Heart left ventricle (tissue), 16 donors: Measurements from ENCODE around the gene ATXN3. TPM values are rescaled to one million over a fixed set of nuclear protein-coding genes. Genes with fewer than 3 reads are reported as not detected.

Source experiments
- ATAC-seq, 4 donors: fragments of 200-7000 bp; cut with Tn5 transposase; one replicate each; pipeline ENCODE4 v1.9.1; 2020 to 2022; ENCODE audit warnings: moderate library complexity in 4 of 4, mild to moderate bottlenecking in 3 of 4, moderate number of reproducible peaks in 1 of 4
- DNase-seq, 5 donors: peaks; one replicate each; pipeline ENCODE4 v3.0.0-alpha.2; 2020
- H3K27ac ChIP-seq, 12 donors: fragments of 200-600 bp; sonication (generic) in 4 of 12; one replicate each; pipeline versions ENCODE4 v1.5.0 to v1.8.0; 2016 to 2022; ENCODE audit warnings: mild to moderate bottlenecking in 2 of 12
- H3K27me3 ChIP-seq, 9 donors: fragments of 200-600 bp; sonication (generic) in 2 of 9; one replicate each; pipeline versions ENCODE4 v1.5.1 to v1.8.0; 2016 to 2022; ENCODE audit warnings: mild to moderate bottlenecking in 3 of 9
- H3K36me3 ChIP-seq, 9 donors: fragments of 200-600 bp; sonication (generic) in 2 of 9; one replicate each; pipeline versions ENCODE4 v1.5.0 to v1.8.0; 2018 to 2022; ENCODE audit warnings: mild to moderate bottlenecking in 2 of 9
- H3K4me1 ChIP-seq, 12 donors: fragments of 200-600 bp; sonication (generic) in 4 of 12; one replicate each; pipeline versions ENCODE4 v1.5.0 to v1.8.0; 2016 to 2022; ENCODE audit warnings: mild to moderate bottlenecking in 3 of 12
- H3K4me3 ChIP-seq, 12 donors: fragments of 200-600 bp; sonication (generic) in 4 of 12; one replicate each; pipeline versions ENCODE4 v1.5.0 to v1.8.0; 2017 to 2022; ENCODE audit warnings: mild to moderate bottlenecking in 9 of 12, moderate library complexity in 4 of 12
- H3K9me3 ChIP-seq, 12 donors: fragments of 200-600 bp; sonication (generic) in 4 of 12; one replicate each; pipeline versions ENCODE4 v1.5.0 to v1.8.0; 2016 to 2022; ENCODE audit warnings: mild to moderate bottlenecking in 1 of 12
- POLR2A ChIP-seq, 2 donors: fragments of 450-650 bp; IDR thresholded peaks; one replicate each; pipeline ENCODE4 v1.6.1; 2017; ENCODE audit warnings: antibody characterized with exemption in 2 of 2, mild to moderate bottlenecking in 2 of 2, moderate library complexity in 2 of 2
- WGBS, 4 donors: extraction: QIAGEN DNeasy Blood & Tissue Kit in 2 of 4; methylation state at CpG; one replicate each; pipeline versions ENCODE4 v1.1.5 to v1.1.7; 2013 to 2018; 5-methylcytosine and 5-hydroxymethylcytosine counted together
- intact Hi-C, 10 donors: fragments of 100-400 bp; cut with DNase I; formaldehyde crosslinking; loops; one replicate each; pipeline versions ENCODE4 v1.11.1 to v1.14.2; 2022
- polyA plus RNA-seq, 2 donors: library from polyadenylated mRNA; stranded (reverse); fragments of 200-250 nt; gene quantifications; one replicate each; pipeline ENCODE4 v1.2.3, GENCODE V29; 2013
- total RNA-seq, 9 donors: library from RNA; depleted of rRNA in 2 of 9; stranded (reverse); fragments of >200 nt in 2 of 9; fragmentation: NEBNext Ultra II Directional in 3 of 9; extraction: Animal tissue kit (Norgen Biotek cat#: 25700) in 3 of 9; gene quantifications; one replicate each; pipeline versions ENCODE4 v1.1.0 to v1.2.4, GENCODE V29; 2016 to 2023
- TF ChIP-seq, protein P1 (sequence below), 12 donors: fragments of 200-600 bp; sonication (generic) in 4 of 12; IDR thresholded peaks; one replicate each; pipeline versions ENCODE4 v1.5.0 to v1.8.0; 2018 to 2022; ENCODE audit warnings: antibody characterized with exemption in 12 of 12, mild to moderate bottlenecking in 5 of 12
- donor health status: ischemic (EF 13 %, LVEDD 7.1; RV severe dilation, severe dysfunction).
- donor health status: healthy with polysubstance abuse.
- donor health status: DM: no; HTN: yes; CAD: no.
- donor health status: DM: no; HTN: no; CAD: no.
- donor health status: ischemic (EF 25% LVEDD 6.9; RV normal size, moderate dysfunction).
- donor health status: ischemic (EF 25% LVEDD 5.7; RV mildly dilated, moderate dysfunction).
- donor health status: healthy.
- donor health status: DM: yes; HTN: yes; CAD: no.
- donor health status: ischemic (EF 35%, LVEDD 5.7; RV mildly dilated, moderate dysfunction).
- donor health status: nonischemic (EF 11% LVEDD 7.7; RV severe dilation, severe dysfunction).
- donor health status: DM: yes; HTN: yes; CAD: no.
- donor health status: PGD.
- donor health status: ischemic (EF 29% LVEDD 5.4; RV normal size, mild dysfunction).
- donor health status: nonischemic (EF 23%, LVEDD 6.1; RV moderate dilation, normal function).

Gene ATXN3
- total and polyA plus RNA-seq, 11 donors, result 10.0 to 27.1 (median 16.0) TPM

DNA sequence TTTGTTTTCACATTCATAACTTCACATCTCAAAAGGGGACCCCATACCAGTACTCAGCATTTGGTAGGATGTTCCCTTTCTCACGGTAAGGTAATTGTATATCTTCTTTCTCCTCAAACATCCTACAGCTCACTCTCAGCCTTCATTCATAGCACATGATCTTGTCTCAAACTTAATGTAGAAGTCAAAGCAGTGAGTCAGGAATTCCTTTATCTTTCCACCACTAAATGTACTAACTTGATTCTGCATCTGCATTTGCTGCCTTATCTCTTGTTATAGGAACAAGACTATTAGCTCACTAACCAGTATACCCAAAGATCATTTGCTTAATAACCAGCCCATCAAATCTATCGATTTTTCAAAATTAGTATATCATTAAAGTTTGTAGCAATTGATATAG is 38.3 kb upstream of the ATXN3 start:
- H3K4me1 ChIP-seq, result no peaks in the 10 kb centered on the region
- peaks cover 0 to 100% (median 99%) of the 10 kb centered on the region in 9 donors for H3K36me3 ChIP-seq
- intact Hi-C loops, result loop anchor here in 3 of 10 donors (5.0 to 10.0 kb wide), 3 partner anchors 313 to 530 kb away; no protein-coding TSS in a partner anchor
- H3K4me3 ChIP-seq, result no peak overlapping the region
- no peak overlapping the region for H3K27ac ChIP-seq
- TF ChIP-seq POLR2A (IDR thresholded peaks at IDR 0.05), result no peak
- TF ChIP-seq, protein P1, sequence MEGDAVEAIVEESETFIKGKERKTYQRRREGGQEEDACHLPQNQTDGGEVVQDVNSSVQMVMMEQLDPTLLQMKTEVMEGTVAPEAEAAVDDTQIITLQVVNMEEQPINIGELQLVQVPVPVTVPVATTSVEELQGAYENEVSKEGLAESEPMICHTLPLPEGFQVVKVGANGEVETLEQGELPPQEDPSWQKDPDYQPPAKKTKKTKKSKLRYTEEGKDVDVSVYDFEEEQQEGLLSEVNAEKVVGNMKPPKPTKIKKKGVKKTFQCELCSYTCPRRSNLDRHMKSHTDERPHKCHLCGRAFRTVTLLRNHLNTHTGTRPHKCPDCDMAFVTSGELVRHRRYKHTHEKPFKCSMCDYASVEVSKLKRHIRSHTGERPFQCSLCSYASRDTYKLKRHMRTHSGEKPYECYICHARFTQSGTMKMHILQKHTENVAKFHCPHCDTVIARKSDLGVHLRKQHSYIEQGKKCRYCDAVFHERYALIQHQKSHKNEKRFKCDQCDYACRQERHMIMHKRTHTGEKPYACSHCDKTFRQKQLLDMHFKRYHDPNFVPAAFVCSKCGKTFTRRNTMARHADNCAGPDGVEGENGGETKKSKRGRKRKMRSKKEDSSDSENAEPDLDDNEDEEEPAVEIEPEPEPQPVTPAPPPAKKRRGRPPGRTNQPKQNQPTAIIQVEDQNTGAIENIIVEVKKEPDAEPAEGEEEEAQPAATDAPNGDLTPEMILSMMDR (IDR thresholded peaks at IDR 0.05), result no peak
- DNase-seq, result no peak
- no peaks in the 10 kb centered on the region for H3K27me3 ChIP-seq
- H3K9me3 ChIP-seq, result no peaks in the 10 kb centered on the region
- 87 to 94% (median 91%) methylated on average over 2 of the region's 2 CpGs for WGBS, 4 donors
- ATAC-seq, result no peak

DNA sequence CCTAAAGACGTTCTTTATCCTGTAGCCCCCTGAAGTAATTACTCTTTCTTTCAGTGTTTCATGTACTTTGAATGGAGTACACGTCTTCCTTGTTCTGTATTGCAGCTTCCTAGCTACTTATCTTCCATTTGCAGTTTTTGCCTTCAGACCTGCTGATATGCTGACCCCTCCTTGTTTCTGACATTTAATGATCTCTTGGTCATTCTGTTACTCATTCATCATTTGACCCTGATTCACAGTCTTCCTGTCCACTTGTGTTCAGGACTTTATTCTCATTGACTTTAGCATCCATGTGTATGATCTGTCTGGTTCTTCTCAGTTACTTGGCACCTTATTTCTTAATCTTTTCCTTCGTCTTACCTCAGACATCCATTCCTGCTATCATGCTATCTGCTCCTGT is 37.6 kb upstream of the ATXN3 start:
- H3K4me3 ChIP-seq, result no peak overlapping the region
- no peak for TF ChIP-seq POLR2A (IDR thresholded peaks at IDR 0.05)
- TF ChIP-seq, protein P1 (IDR thresholded peaks at IDR 0.05), result no peak
- no peaks in the 10 kb centered on the region for H3K27me3 ChIP-seq
- peaks cover 0 to 100% (median 99%) of the 10 kb centered on the region in 9 donors for H3K36me3 ChIP-seq
- WGBS, 4 donors, result 79 to 85% (median 83%) methylated on average over 3 of the region's 3 CpGs
- no peak overlapping the region for H3K27ac ChIP-seq
- ATAC-seq (no peak), DNase-seq (no peak)
- intact Hi-C loops, result loop anchor here in 3 of 10 donors (5.0 to 10.0 kb wide), 3 partner anchors 313 to 531 kb away; no protein-coding TSS in a partner anchor
- no peaks in the 10 kb centered on the region for H3K4me1 ChIP-seq
- H3K9me3 ChIP-seq, result no peaks in the 10 kb centered on the region

DNA sequence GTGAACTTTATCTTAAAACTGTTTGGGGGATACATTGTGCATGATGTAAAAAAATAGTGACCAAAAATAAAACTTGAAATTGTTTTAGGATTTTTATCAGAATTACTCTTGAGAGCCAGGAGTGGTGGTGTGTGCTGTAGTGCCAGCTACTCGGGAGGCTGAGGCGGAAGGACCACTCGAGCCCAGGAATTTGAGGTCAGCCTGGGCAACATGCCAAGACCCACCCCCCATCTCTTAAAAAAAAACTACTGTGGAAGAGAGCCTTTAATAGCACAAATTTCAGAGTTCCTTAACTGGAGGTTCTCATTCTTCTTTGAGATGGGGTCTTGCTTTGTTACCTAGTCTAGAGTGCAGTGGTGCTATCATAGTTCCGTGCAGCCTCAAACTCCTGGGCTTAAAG is 36.9 kb upstream of the ATXN3 start:
- Histone ChIP-seq H3K9me3 (no peaks in the 10 kb centered on the region), H3K27ac (no peak overlapping the region), H3K4me3 (no peak overlapping the region), H3K36me3 (peaks cover 0 to 100% (median 99%) of the 10 kb centered on the region in 9 donors), H3K4me1 (no peaks in the 10 kb centered on the region), H3K27me3 (no peaks in the 10 kb centered on the region)
- TF ChIP-seq, protein P1 (IDR thresholded peaks at IDR 0.05), result no peak
- no peak for TF ChIP-seq POLR2A (IDR thresholded peaks at IDR 0.05)
- WGBS, 4 donors, result 67 to 75% (median 69%) methylated on average over 4 of the region's 4 CpGs
- ATAC-seq (no peak), DNase-seq (no peak)
- intact Hi-C loops, result loop anchor here in 3 of 10 donors (5.0 to 10.0 kb wide), 3 partner anchors 314 to 531 kb away; no protein-coding TSS in a partner anchor

DNA sequence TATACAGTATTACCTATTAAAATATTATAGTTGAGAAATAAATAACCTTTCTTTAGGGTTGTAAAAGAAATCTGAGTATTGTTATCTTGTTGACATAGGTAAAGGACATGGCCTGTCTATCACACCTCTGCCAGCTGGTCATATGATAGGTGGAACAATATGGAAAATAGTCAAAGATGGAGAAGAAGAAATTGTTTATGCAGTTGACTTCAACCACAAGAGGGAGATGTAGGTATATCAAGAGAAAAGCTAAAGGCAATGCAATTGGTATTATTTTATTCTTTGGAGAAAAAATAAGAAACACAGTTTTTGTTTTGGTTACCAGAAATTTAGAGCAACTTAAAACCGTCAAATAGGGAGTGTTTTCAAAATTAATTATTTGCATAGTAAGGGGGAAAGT is 28.9 kb upstream of the ATXN3 start:
- ATAC-seq, result no peak
- no peak overlapping the region for H3K4me3 ChIP-seq
- no peak overlapping the region for H3K27ac ChIP-seq
- peaks cover 0 to 3% (median 0%) of the 10 kb centered on the region in 12 donors for H3K4me1 ChIP-seq
- H3K9me3 ChIP-seq, result no peaks in the 10 kb centered on the region
- WGBS, 4 donors, result 55 to 69% (median 65%) methylated on average over 1 of the region's 1 CpG
- H3K27me3 ChIP-seq, result no peaks in the 10 kb centered on the region
- TF ChIP-seq, protein P1 (IDR thresholded peaks at IDR 0.05), result peak; percentile 26 to 60 (median 46)
- no peak for TF ChIP-seq POLR2A (IDR thresholded peaks at IDR 0.05)
- intact Hi-C loops, result loop anchor here in 5 of 10 donors (5.0 to 10.0 kb wide), 6 partner anchors 317 to 550 kb away; no protein-coding TSS in a partner anchor
- peaks cover 0 to 100% (median 97%) of the 10 kb centered on the region in 9 donors for H3K36me3 ChIP-seq
- DNase-seq, result no peak
